HG02852 (cell line): Measurements from ENCODE around the gene JAM2.
"Not testable (repeated sequence)": the region's sequence is repeated elsewhere in the genome, so short reads cannot be mapped to it uniquely, and the experiment has no call there.

Experiments used
- ATAC-seq: cut with Tn5 transposase; IDR thresholded peaks from one replicate; pipeline ENCODE4 v1.9.1; 2021; ENCODE audit warnings: mild to moderate bottlenecking, moderate library complexity; ENCODE audit not compliant: unreplicated experiment

The JAM2 gene

GRCh38 chr21:25643486-25643885 is 4.4 kb downstream of the JAM2 start:
- ATAC-seq: no peak

- no peak for ATAC-seq
These were observed 7.4 kb downstream of the JAM2 start for GRCh38 chr21:25646474-25646873.

GRCh38 chr21:25647647-25648046 is 8.6 kb downstream of the JAM2 start:
- ATAC-seq: no peak

- no peak for ATAC-seq
These were observed 10.1 kb downstream of the JAM2 start for GRCh38 chr21:25649146-25649545.

GRCh38 chr21:25656412-25656811 is 17.4 kb downstream of the JAM2 start:
- ATAC-seq: no peak

GRCh38 chr21:25657140-25657539 is 18.1 kb downstream of the JAM2 start:
- ATAC-seq: no peak

- no peak for ATAC-seq
These were observed 19.5 kb downstream of the JAM2 start for GRCh38 chr21:25658427-25659035.

- ATAC-seq: no peak
These were observed 21.2 kb downstream of the JAM2 start for GRCh38 chr21:25660233-25660632.

- no peak for ATAC-seq
These were observed 25.5 kb downstream of the JAM2 start for GRCh38 chr21:25664491-25664931.

- no peak for ATAC-seq
These were observed 31.7 kb downstream of the JAM2 start for GRCh38 chr21:25670726-25671125.

- no peak for ATAC-seq
These were observed 37.4 kb downstream of the JAM2 start for GRCh38 chr21:25676451-25676850.

GRCh38 chr21:25682382-25682781 is 43.3 kb downstream of the JAM2 start:
- ATAC-seq: no peak

- ATAC-seq: no peak
These were observed 48.7 kb downstream of the JAM2 start for GRCh38 chr21:25687787-25688186.

- no peak for ATAC-seq
These were observed 49.5 kb downstream of the JAM2 start for GRCh38 chr21:25688275-25689155.

- ATAC-seq: no peak
These were observed 50.2 kb downstream of the JAM2 start for GRCh38 chr21:25689226-25689625.

GRCh38 chr21:25691976-25692375 is 52.9 kb downstream of the JAM2 start:
- ATAC-seq: no peak

- ATAC-seq: not testable (repeated sequence)
These were observed 56.4 kb downstream of the JAM2 start for GRCh38 chr21:25695461-25695860.

- ATAC-seq: no peak
These were observed 61.7 kb downstream of the JAM2 start for GRCh38 chr21:25700741-25701140.

GRCh38 chr21:25701529-25701928 is 62.5 kb downstream of the JAM2 start:
- no peak for ATAC-seq

GRCh38 chr21:25708467-25709065 is 69.5 kb downstream of the JAM2 start:
- ATAC-seq: no peak

GRCh38 chr21:25709684-25710265 is 70.7 kb downstream of the JAM2 start:
- ATAC-seq: no peak

GRCh38 chr21:25710550-25710949 is 71.5 kb downstream of the JAM2 start:
- no peak for ATAC-seq
